ENCODE measurements around the gene UTP14C. TPM values are rescaled to one million over a fixed set of nuclear protein-coding genes. Genes with fewer than 3 reads are reported as not detected.

Gene UTP14C
- total RNA-seq, 1 donor from 2014 or later = 20.6 TPM

GRCh38 chr13:52002361-52002760 is 22.1 kb upstream of the UTP14C start:
- FAIRE-seq (no peak), DNase-seq (ENCODE audit: low read depth) (no peak)
- no peaks in the 10 kb centered on the region for H3K79me2 ChIP-seq (ENCODE audit: insufficient read depth, low read length)
- no peak overlapping the region for H3K4me3 ChIP-seq (ENCODE audit: insufficient read depth, low read depth, low read length)
- no peak overlapping the region for H3K4me2 ChIP-seq (ENCODE audit: low read length)
- no peak overlapping the region for H3K27ac ChIP-seq (ENCODE audit: low read depth, low read length)
- H3K27me3 Mint-ChIP-seq (ENCODE audit: low read depth, unreplicated experiment) = peaks cover 2% of the 10 kb centered on the region
- H3K27ac Mint-ChIP-seq (ENCODE audit: unreplicated experiment) = no peak overlapping the region
- peaks cover 9% of the 10 kb centered on the region for H3K27me3 ChIP-seq (ENCODE audit: insufficient read depth, low read length)
- H4K20me1 ChIP-seq (ENCODE audit: insufficient read depth, low read length) = peaks cover 12% of the 10 kb centered on the region
- peaks cover 3% of the 10 kb centered on the region for H3K9me3 Mint-ChIP-seq (ENCODE audit: unreplicated experiment)
- no peak overlapping the region for H3K4me3 Mint-ChIP-seq (ENCODE audit: unreplicated experiment)
- no peaks in the 10 kb centered on the region for H3K36me3 ChIP-seq (ENCODE audit: insufficient read depth, low read length)
- H3K36me3 Mint-ChIP-seq (ENCODE audit: low read depth, unreplicated experiment) = peaks cover 8% of the 10 kb centered on the region
- peaks cover 11% of the 10 kb centered on the region for H3K4me1 Mint-ChIP-seq (ENCODE audit: low read depth, unreplicated experiment)
- no peak overlapping the region for H3K9ac ChIP-seq (ENCODE audit: low read length)
- no peak overlapping the region for H2AFZ ChIP-seq (ENCODE audit: low read depth, low read length)
- TF ChIP-seq CTCF (IDR thresholded peaks at IDR 0.05; ENCODE audit: insufficient read depth, low read depth, low read length) = no peak
- no peak for TF ChIP-seq EZH2 (IDR thresholded peaks at IDR 0.05; ENCODE audit: insufficient read depth, low read length)
- H3K4me1 ChIP-seq (ENCODE audit: insufficient read depth, low read length) = no peaks in the 10 kb centered on the region
- H3K9me3 ChIP-seq (ENCODE audit: insufficient read depth, low read depth, low read length) = no peaks in the 10 kb centered on the region

DNA sequence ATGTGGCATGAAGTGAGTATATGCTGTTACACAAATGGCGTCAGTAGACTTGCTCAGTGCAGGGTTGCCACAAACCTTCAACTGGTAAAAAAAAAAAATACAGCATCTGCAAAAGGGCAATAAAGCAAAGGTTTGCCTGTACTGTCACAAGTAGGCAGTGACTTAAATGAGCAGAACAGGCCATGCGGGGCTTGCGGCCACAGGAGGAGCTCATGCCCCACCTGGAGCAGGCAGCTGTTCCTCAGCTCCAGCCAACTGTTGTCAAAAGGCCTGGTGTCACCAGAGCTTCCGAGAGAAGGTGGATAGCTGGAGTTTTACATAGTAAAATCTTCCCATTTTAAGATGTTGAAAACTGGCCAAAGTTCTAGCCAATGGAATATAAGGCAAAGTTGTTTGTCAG is 20.9 kb upstream of the UTP14C start:
- Mint-ChIP-seq H3K9me3 (ENCODE audit: unreplicated experiment) (peaks cover 3% of the 10 kb centered on the region), H3K4me1 (ENCODE audit: low read depth, unreplicated experiment) (peaks cover 7% of the 10 kb centered on the region), H3K27ac (ENCODE audit: unreplicated experiment) (no peak overlapping the region), H3K27me3 (ENCODE audit: low read depth, unreplicated experiment) (peaks cover 2% of the 10 kb centered on the region), H3K36me3 (ENCODE audit: low read depth, unreplicated experiment) (peaks cover 8% of the 10 kb centered on the region), H3K4me3 (ENCODE audit: unreplicated experiment) (no peak overlapping the region)
- H2AFZ ChIP-seq (ENCODE audit: low read depth, low read length) = no peak overlapping the region
- no peak overlapping the region for H3K4me3 ChIP-seq (ENCODE audit: insufficient read depth, low read depth, low read length)
- TF ChIP-seq EZH2 (IDR thresholded peaks at IDR 0.05; ENCODE audit: insufficient read depth, low read length) (no peak), CTCF (IDR thresholded peaks at IDR 0.05; ENCODE audit: insufficient read depth, low read depth, low read length) (no peak)
- peaks cover 11% of the 10 kb centered on the region for H4K20me1 ChIP-seq (ENCODE audit: insufficient read depth, low read length)
- no peak overlapping the region for H3K4me2 ChIP-seq (ENCODE audit: low read length)
- no peak overlapping the region for H3K9ac ChIP-seq (ENCODE audit: low read length)
- FAIRE-seq = no peak
- H3K36me3 ChIP-seq (ENCODE audit: insufficient read depth, low read length) = no peaks in the 10 kb centered on the region
- no peak for DNase-seq (ENCODE audit: low read depth)
- H3K9me3 ChIP-seq (ENCODE audit: insufficient read depth, low read depth, low read length) = no peaks in the 10 kb centered on the region
- H3K79me2 ChIP-seq (ENCODE audit: insufficient read depth, low read length) = no peaks in the 10 kb centered on the region
- no peak overlapping the region for H3K27ac ChIP-seq (ENCODE audit: low read depth, low read length)
- H3K27me3 ChIP-seq (ENCODE audit: insufficient read depth, low read length) = peaks cover 7% of the 10 kb centered on the region
- H3K4me1 ChIP-seq (ENCODE audit: insufficient read depth, low read length) = no peaks in the 10 kb centered on the region

DNA sequence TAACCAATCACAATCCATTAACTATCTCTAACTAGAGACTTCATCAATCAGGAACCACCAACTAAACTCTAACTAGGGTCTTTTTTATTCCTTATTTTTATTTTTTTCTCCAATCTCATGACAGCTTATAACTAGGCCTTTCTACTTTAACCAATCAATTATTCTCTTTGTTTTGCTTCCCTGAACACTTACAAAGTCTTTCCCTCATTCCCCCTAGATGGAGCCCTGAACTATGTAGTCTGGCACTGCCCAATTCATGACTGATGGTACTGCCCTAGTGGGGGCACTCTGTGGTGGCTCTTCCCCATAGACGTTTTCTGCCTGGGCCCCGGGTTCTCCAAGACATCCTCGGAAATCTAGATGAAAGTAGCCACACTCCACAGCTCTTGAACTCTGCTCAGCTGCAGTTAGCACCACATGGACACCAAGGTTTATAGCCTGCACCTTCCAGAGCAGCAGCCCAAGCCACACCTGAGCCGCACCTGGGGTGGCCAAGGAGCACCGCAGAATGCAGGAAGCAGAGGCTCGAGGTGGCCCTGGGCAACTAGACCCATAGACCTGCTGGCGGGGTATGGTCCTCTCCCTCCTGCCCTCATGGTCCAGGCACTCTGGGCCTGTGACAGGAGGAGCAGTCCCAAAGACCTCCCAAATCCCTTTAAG is 19.9 kb upstream of the UTP14C start:
- peaks cover 10% of the 10 kb centered on the region for H3K27me3 ChIP-seq (ENCODE audit: insufficient read depth, low read length)
- H2AFZ ChIP-seq (ENCODE audit: low read depth, low read length) = no peak overlapping the region
- H3K4me3 Mint-ChIP-seq (ENCODE audit: unreplicated experiment) = no peak overlapping the region
- H3K4me2 ChIP-seq (ENCODE audit: low read length) = no peak overlapping the region
- H3K79me2 ChIP-seq (ENCODE audit: insufficient read depth, low read length) = no peaks in the 10 kb centered on the region
- FAIRE-seq (no peak), DNase-seq (ENCODE audit: low read depth) (no peak)
- peaks cover 8% of the 10 kb centered on the region for H3K36me3 Mint-ChIP-seq (ENCODE audit: low read depth, unreplicated experiment)
- no peak overlapping the region for H3K27ac Mint-ChIP-seq (ENCODE audit: unreplicated experiment)
- peaks cover 2% of the 10 kb centered on the region for H3K27me3 Mint-ChIP-seq (ENCODE audit: low read depth, unreplicated experiment)
- H3K4me1 Mint-ChIP-seq (ENCODE audit: low read depth, unreplicated experiment) = peaks cover 2% of the 10 kb centered on the region
- TF ChIP-seq EZH2 (IDR thresholded peaks at IDR 0.05; ENCODE audit: insufficient read depth, low read length) (no peak), CTCF (IDR thresholded peaks at IDR 0.05; ENCODE audit: insufficient read depth, low read depth, low read length) (no peak)
- H3K4me1 ChIP-seq (ENCODE audit: insufficient read depth, low read length) = no peaks in the 10 kb centered on the region
- no peaks in the 10 kb centered on the region for H3K9me3 ChIP-seq (ENCODE audit: insufficient read depth, low read depth, low read length)
- H4K20me1 ChIP-seq (ENCODE audit: insufficient read depth, low read length) = peaks cover 5% of the 10 kb centered on the region
- peaks cover 3% of the 10 kb centered on the region for H3K9me3 Mint-ChIP-seq (ENCODE audit: unreplicated experiment)
- H3K27ac ChIP-seq (ENCODE audit: low read depth, low read length) = no peak overlapping the region
- H3K36me3 ChIP-seq (ENCODE audit: insufficient read depth, low read length) = no peaks in the 10 kb centered on the region
- H3K4me3 ChIP-seq (ENCODE audit: insufficient read depth, low read depth, low read length) = no peak overlapping the region
- no peak overlapping the region for H3K9ac ChIP-seq (ENCODE audit: low read length)
